HepG2 (cell line): ENCODE results near the gene DAB1.

Experiments used
- ELK4 ChIP-seq: sonication (generic); formaldehyde crosslinking; IDR thresholded peaks from 2 replicates; pipeline ENCODE4 v1.9.0; 2021; ENCODE audit warnings: missing genetic modification reagents, borderline replicate concordance
- EZH2 ChIP-seq: conservative IDR thresholded peaks from 2 replicates; pipeline ENCODE4 v1.6.1; 2012; ENCODE audit warnings: mild to moderate bottlenecking, low read depth, low read length, moderate library complexity
- SIN3A ChIP-seq: IDR thresholded peaks from 2 replicates; pipeline ENCODE4 v1.6.1; 2011; ENCODE audit warnings: low read depth, mild to moderate bottlenecking, control low read depth, low read length, borderline replicate concordance
- ZFP1 ChIP-seq: IDR thresholded peaks from 2 replicates; pipeline ENCODE4 v1.6.1; 2016
- ZNF281 ChIP-seq: sonication (generic); formaldehyde crosslinking; IDR thresholded peaks from 2 replicates; pipeline ENCODE4 v1.4.0; 2020; ENCODE audit warnings: missing genetic modification reagents, borderline replicate concordance
- TF ChIP-seq, protein P1 (sequence below): sonication (generic); formaldehyde crosslinking; IDR thresholded peaks from 2 replicates; pipeline ENCODE4 v1.5.0; 2020; ENCODE audit warnings: mild to moderate bottlenecking, missing genetic modification reagents, moderate library complexity
- TF ChIP-seq, protein P2 (sequence below): sonication (generic); formaldehyde crosslinking; IDR thresholded peaks from 2 replicates; pipeline ENCODE4 v1.8.1; 2023; ENCODE audit warnings: missing genetic modification reagents, mild to moderate bottlenecking, borderline replicate concordance

DNA sequence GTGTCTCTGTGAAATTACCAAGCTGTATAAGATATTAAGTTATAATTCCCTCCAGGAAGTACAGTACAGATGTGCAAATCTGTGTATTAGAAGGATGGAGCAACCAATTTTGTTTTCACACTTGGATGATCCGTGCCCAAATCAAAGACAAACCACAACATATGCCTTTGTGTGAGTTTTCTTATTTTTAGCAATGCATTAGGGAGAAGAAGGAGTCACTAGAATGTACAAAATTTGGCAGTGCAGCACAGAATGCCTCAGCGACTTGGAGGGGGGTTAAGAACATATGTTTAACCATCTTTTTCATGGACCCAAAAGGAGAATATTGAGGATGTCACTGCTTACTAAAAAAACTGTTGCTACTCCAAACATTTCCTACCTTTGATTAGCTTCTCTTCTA is 45.3 kb downstream of the DAB1 start:
- TF ChIP-seq, protein P1, sequence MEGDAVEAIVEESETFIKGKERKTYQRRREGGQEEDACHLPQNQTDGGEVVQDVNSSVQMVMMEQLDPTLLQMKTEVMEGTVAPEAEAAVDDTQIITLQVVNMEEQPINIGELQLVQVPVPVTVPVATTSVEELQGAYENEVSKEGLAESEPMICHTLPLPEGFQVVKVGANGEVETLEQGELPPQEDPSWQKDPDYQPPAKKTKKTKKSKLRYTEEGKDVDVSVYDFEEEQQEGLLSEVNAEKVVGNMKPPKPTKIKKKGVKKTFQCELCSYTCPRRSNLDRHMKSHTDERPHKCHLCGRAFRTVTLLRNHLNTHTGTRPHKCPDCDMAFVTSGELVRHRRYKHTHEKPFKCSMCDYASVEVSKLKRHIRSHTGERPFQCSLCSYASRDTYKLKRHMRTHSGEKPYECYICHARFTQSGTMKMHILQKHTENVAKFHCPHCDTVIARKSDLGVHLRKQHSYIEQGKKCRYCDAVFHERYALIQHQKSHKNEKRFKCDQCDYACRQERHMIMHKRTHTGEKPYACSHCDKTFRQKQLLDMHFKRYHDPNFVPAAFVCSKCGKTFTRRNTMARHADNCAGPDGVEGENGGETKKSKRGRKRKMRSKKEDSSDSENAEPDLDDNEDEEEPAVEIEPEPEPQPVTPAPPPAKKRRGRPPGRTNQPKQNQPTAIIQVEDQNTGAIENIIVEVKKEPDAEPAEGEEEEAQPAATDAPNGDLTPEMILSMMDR (CRISPR knock-in tag): no peak
- TF ChIP-seq SIN3A (no peak), EZH2 (no peak), ZNF281 (CRISPR knock-in tag) (no peak), ELK4 (CRISPR knock-in tag) (no peak), ZFP1 (CRISPR knock-in tag) (no peak)
- TF ChIP-seq, protein P2, sequence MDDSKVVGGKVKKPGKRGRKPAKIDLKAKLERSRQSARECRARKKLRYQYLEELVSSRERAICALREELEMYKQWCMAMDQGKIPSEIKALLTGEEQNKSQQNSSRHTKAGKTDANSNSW (CRISPR knock-in tag): no peak
